ENCODE measurements around the gene CD40LG.

CD40LG gene

GRCh38 chrX:136694431-136695087 lies 46.6 kb downstream of the CD40LG start:
- no peak for DNase-seq (ENCODE audit: low read depth in 2 of 3, low spot score in 2 of 3)

- DNase-seq (ENCODE audit: low read depth in 2 of 3, low spot score in 2 of 3): no peak
These were observed 49.2 kb downstream of the CD40LG start for GRCh38 chrX:136697156-136697555.

- no peak for DNase-seq (ENCODE audit: low read depth in 2 of 3, low spot score in 2 of 3)
These were observed 60.4 kb downstream of the CD40LG start for GRCh38 chrX:136708348-136708747.

Data from activated CD8-positive, alpha-beta memory T cell treated with anti-CD3 and anti-CD28 coated beads for 48 hours (primary cell).